Inflammatory macrophage treated with lipopolysaccharide for 1 hour (primary cell): ENCODE results near the gene TIMM10.

Source experiments
- DNase-seq, 2 donors: peaks; one replicate each; pipeline ENCODE4 v3.0.0-alpha.2; 2020 to 2022

Gene TIMM10

GRCh38 chr11:57481915-57482781 is 48.4 kb downstream of the TIMM10 start:
- DNase-seq: no peak

DNA sequence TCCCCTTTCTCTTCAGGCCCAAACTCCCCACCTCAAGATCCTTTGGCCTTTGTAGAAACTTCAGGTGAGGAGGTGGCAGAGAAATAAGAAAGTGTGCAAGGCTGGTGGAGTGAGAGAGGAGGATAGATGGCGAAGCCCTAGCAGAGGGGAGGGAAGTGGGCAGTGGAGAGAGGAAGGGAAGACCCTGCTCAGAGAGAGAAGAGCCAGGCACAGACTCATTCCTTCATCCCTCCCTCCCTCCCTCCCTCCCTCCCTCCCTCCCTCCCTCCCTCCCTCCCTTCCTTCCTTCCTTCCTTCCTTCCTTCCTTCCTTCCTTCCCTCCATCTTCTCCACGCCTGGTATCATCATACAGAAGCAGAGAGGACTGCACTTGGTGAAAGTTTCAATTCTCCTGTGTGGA is 49.2 kb downstream of the TIMM10 start:
- DNase-seq: no peak

- peak; percentile 58 to 88 for DNase-seq
These were observed 50.0 kb downstream of the TIMM10 start for GRCh38 chr11:57480409-57481137.

GRCh38 chr11:57479911-57480310 is 50.6 kb downstream of the TIMM10 start:
- no peak for DNase-seq

DNA sequence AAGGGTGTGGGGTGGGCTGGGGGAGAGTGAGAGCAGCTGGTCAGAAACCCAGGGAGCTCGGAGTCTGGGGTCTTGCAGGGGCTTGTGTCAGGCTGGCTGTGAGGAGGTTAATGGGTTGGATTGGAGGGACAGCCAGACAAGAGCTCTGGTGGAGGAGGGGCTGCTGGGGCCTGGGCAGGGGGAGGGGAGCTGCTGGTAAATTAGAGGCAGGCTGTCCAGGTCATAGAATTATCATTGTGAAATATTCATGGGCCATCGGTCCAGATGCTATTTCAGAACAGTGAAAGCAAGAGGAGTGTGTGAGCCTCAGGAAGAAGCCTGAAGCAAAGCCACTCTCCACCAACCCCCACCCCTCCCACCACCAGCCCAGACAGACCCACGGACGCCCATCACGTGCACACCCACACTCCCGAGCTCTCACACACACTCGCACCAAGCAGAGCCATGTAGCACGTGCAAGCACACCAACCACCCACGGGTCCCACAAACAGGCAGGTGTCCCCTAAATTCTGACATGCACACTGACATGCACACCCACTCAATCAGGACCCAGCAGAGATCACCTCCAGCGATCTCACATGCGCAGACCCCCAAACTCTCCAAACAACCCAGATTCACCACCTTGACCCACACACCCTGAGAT is 51.4 kb downstream of the TIMM10 start:
- no peak for DNase-seq
